SK-N-SH (cell line): Measurements from ENCODE around the gene ECSCR. TPM values are rescaled to one million over a fixed set of nuclear protein-coding genes. Genes with fewer than 3 reads are reported as not detected.

Experiments used
- CTCF ChIA-PET: fragments of 300-600, 350-600 bp; formaldehyde crosslinking; extraction: SDS; loops from one replicate; lab custom pipeline; 2021; lab: Yijun Ruan, JAX
- POLR2A ChIA-PET: fragments of 350-600 bp; sonication (Branson Sonifier 250); formaldehyde crosslinking; extraction: SDS; loops from one replicate; lab custom pipeline; 2020; ENCODE audit warnings: antibody characterized with exemption, inconsistent platforms; lab: Yijun Ruan, JAX
- DNase-seq: peaks from one replicate; pipeline ENCODE4 v3.0.0; 2012
- H2AFZ ChIP-seq: fragments of 200-600 bp; sonication (generic); 2 replicates; pipeline ENCODE4 v1.8.1; 2016; ENCODE audit warnings: antibody characterized with exemption, mild to moderate bottlenecking, low read depth
- H3F3A ChIP-seq: fragments of 200-600 bp; sonication (generic); replicated peaks from 2 replicates; pipeline ENCODE3; 2016; ENCODE audit warnings: antibody characterized with exemption, mild to moderate bottlenecking; ENCODE audit not compliant: insufficient read depth
- H3K27ac ChIP-seq, 2 experiments: fragments of 200-500 bp in 1 of 2; fragments of 200-600 bp in 1 of 2; sonication (Bioruptor generic) in 1 of 2; sonication (generic), shearing (Covaris generic) in 1 of 2; 2 replicates each; pipeline versions ENCODE4 v1.5.1 to v1.6.1; 2014 to 2016; ENCODE audit warnings: low read depth in 2 of 2, inconsistent platforms in 1 of 2, low read length in 1 of 2, mild to moderate bottlenecking in 1 of 2, mixed read lengths in 1 of 2
- H3K27me3 ChIP-seq: fragments of 200-600 bp; sonication (generic), shearing (Covaris generic); 2 replicates; pipeline ENCODE4 v1.6.1; 2016; ENCODE audit warnings: mixed run types; ENCODE audit not compliant: insufficient read depth
- H3K36me3 ChIP-seq, 2 experiments: fragments of 200-500 bp in 1 of 2; fragments of 200-600 bp in 1 of 2; sonication (Bioruptor generic) in 1 of 2; sonication (generic) in 1 of 2; replicated peaks in 1 of 2; 2 replicates each; pipeline versions ENCODE3 to v1.5.1; 2014 to 2016; ENCODE audit warnings: low read length in 1 of 2, mild to moderate bottlenecking in 1 of 2; ENCODE audit not compliant: insufficient read depth in 2 of 2, control insufficient read depth in 1 of 2
- H3K4me1 ChIP-seq, 2 experiments: fragments of 200-500 bp in 1 of 2; fragments of 200-600 bp in 1 of 2; sonication (Bioruptor generic) in 1 of 2; sonication (generic), shearing (Covaris generic) in 1 of 2; 2 replicates each; pipeline versions ENCODE4 v1.5.1 to v1.6.1; 2014 to 2016; ENCODE audit warnings: low read depth in 1 of 2, low read length in 1 of 2, mixed run types in 1 of 2; ENCODE audit not compliant: insufficient read depth in 2 of 2, control insufficient read depth in 1 of 2
- H3K4me2 ChIP-seq: fragments of 200-600 bp; sonication (generic), shearing (Covaris generic); 2 replicates; pipeline ENCODE4 v1.6.1; 2017; ENCODE audit warnings: mixed run types
- H3K4me3 ChIP-seq, 2 experiments: fragments of 200-500 bp in 1 of 2; fragments of 200-600 bp in 1 of 2; sonication (Bioruptor generic) in 1 of 2; sonication (generic), shearing (Covaris generic) in 1 of 2; 2 replicates each; pipeline versions ENCODE4 v1.5.1 to v1.8.1; 2014 to 2016; ENCODE audit warnings: low read depth in 2 of 2, inconsistent platforms in 1 of 2, low read length in 1 of 2, mild to moderate bottlenecking in 1 of 2, mixed read lengths in 1 of 2, moderate library complexity in 1 of 2
- H3K79me2 ChIP-seq: fragments of 200-600 bp; sonication (generic); 2 replicates; pipeline ENCODE4 v1.8.1; 2017; ENCODE audit warnings: mild to moderate bottlenecking; ENCODE audit not compliant: insufficient read depth
- H3K9ac ChIP-seq: fragments of 200-600 bp; sonication (generic); 2 replicates; pipeline ENCODE4 v1.6.1; 2017; ENCODE audit warnings: mixed run types
- H3K9me2 ChIP-seq: fragments of 200-600 bp; sonication (generic); 2 replicates; pipeline ENCODE4 v1.6.1; 2017; ENCODE audit warnings: mixed run types
- H3K9me3 ChIP-seq: fragments of 200-600 bp; sonication (generic); 2 replicates; pipeline ENCODE4 v1.6.1; 2017; ENCODE audit warnings: mixed run types, mild to moderate bottlenecking, moderate library complexity
- H4K20me1 ChIP-seq: fragments of 200-600 bp; sonication (generic); 2 replicates; pipeline ENCODE4 v1.6.1; 2017; ENCODE audit warnings: mild to moderate bottlenecking, mixed run types; ENCODE audit not compliant: insufficient read depth
- CTCF ChIP-seq: fragments of 200-600 bp; sonication (generic); IDR thresholded peaks from 2 replicates; pipeline ENCODE4 v1.6.1; 2017; ENCODE audit warnings: antibody characterized with exemption, mild to moderate bottlenecking, moderate library complexity
- FOSL2 ChIP-seq: IDR thresholded peaks from 2 replicates; pipeline ENCODE4 v1.4.0; 2012; ENCODE audit warnings: low read depth, mild to moderate bottlenecking, moderate library complexity, borderline replicate concordance
- GABPA ChIP-seq: IDR thresholded peaks from 2 replicates; pipeline ENCODE4 v1.4.0; 2012; ENCODE audit warnings: low read depth, mild to moderate bottlenecking
- NFIC ChIP-seq: IDR thresholded peaks from 2 replicates; pipeline ENCODE4 v1.4.0; 2012; ENCODE audit warnings: borderline replicate concordance
- PBX3 ChIP-seq: IDR thresholded peaks from 2 replicates; pipeline ENCODE4; 2012
- REST ChIP-seq: IDR thresholded peaks from 2 replicates; pipeline ENCODE4 v1.6.1; 2012; ENCODE audit warnings: mild to moderate bottlenecking, low read depth, low read length, moderate library complexity
- RXRA ChIP-seq: IDR thresholded peaks from 2 replicates; pipeline ENCODE4 v1.4.0; 2012; ENCODE audit warnings: low read depth, mild to moderate bottlenecking, borderline replicate concordance
- SMC3 ChIP-seq: IDR thresholded peaks from 2 replicates; pipeline ENCODE4 v1.6.1; 2012; ENCODE audit warnings: low read depth, low read length, improper control_type of control experiment
- TCF12 ChIP-seq: IDR thresholded peaks from 2 replicates; pipeline ENCODE4 v1.4.0; 2012
- ZBTB33 ChIP-seq: IDR thresholded peaks from 2 replicates; pipeline ENCODE4 v1.4.0; 2012; ENCODE audit warnings: low read depth, borderline replicate concordance
- WGBS: methylation state at CpG from one replicate; pipeline ENCODE4 v1.1.6; 2017; ENCODE audit warnings: low lambda C conversion rate; 5-methylcytosine and 5-hydroxymethylcytosine counted together
- polyA plus RNA-seq, 3 experiments: library from polyadenylated mRNA; depleted of rRNA; stranded (reverse); fragments of >200 nt; gene quantifications; 2 replicates each; pipeline ENCODE4 v1.2.3, GENCODE V29; 2012
- TF ChIP-seq, protein P1 (sequence below): IDR thresholded peaks from 2 replicates; pipeline ENCODE4 v1.4.0; 2012; ENCODE audit warnings: low read depth, borderline replicate concordance
- TF ChIP-seq, protein P2 (sequence below): fragments of 150-350 bp; IDR thresholded peaks from 2 replicates; pipeline ENCODE4 v1.6.1; 2016; ENCODE audit warnings: mild to moderate bottlenecking, low read depth, low read length
- TF ChIP-seq, protein P3 (sequence below): fragments of 150-350 bp; IDR thresholded peaks from 2 replicates; pipeline ENCODE4 v1.6.1; 2017; ENCODE audit warnings: antibody characterized with exemption, low read length, low read depth, borderline replicate concordance

ECSCR gene
- polyA plus RNA-seq, 1 of the 3 experiments (the other 2 are of a cell fraction) = 10.9 TPM

DNA sequence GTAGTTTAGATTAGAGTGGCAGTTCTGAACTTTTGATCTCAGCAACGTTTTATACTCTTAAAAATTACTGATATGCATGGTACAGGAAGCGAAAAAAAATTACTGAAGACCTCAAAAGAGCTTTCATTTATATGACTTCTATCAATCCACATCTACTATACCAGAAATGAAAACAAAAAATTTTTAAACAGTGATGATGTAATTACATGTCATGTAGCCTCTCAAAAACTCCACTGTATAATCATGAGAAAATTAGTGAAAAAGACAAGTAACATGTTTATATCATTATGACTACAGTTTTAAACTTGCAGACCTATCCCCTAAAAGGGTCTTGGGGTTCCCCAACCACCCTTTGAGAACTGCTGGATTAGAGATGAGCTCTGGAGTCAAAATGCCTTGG is 32.5 kb downstream of the ECSCR start:
- whole genome bisulfite sequencing = 92% methylated on average over 2 of the region's 2 CpGs
- no peak for TF ChIP-seq TCF12
- TF ChIP-seq, protein P1, sequence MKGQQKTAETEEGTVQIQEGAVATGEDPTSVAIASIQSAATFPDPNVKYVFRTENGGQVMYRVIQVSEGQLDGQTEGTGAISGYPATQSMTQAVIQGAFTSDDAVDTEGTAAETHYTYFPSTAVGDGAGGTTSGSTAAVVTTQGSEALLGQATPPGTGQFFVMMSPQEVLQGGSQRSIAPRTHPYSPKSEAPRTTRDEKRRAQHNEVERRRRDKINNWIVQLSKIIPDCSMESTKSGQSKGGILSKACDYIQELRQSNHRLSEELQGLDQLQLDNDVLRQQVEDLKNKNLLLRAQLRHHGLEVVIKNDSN = no peak
- TF ChIP-seq CTCF = no peak
- TF ChIP-seq FOSL2 = no peak
- no peak for TF ChIP-seq ZBTB33
- TF ChIP-seq, protein P2, sequence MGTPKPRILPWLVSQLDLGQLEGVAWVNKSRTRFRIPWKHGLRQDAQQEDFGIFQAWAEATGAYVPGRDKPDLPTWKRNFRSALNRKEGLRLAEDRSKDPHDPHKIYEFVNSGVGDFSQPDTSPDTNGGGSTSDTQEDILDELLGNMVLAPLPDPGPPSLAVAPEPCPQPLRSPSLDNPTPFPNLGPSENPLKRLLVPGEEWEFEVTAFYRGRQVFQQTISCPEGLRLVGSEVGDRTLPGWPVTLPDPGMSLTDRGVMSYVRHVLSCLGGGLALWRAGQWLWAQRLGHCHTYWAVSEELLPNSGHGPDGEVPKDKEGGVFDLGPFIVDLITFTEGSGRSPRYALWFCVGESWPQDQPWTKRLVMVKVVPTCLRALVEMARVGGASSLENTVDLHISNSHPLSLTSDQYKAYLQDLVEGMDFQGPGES = no peak
- TF ChIP-seq REST = no peak
- no peak for TF ChIP-seq RXRA
- no peak for TF ChIP-seq GABPA
- no peak for TF ChIP-seq SMC3
- TF ChIP-seq, protein P3, sequence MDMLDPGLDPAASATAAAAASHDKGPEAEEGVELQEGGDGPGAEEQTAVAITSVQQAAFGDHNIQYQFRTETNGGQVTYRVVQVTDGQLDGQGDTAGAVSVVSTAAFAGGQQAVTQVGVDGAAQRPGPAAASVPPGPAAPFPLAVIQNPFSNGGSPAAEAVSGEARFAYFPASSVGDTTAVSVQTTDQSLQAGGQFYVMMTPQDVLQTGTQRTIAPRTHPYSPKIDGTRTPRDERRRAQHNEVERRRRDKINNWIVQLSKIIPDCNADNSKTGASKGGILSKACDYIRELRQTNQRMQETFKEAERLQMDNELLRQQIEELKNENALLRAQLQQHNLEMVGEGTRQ = no peak
- no peak for TF ChIP-seq PBX3
- TF ChIP-seq NFIC = no peak
- Histone ChIP-seq H3K79me2 (no peaks in the 10 kb centered on the region), H3K36me3 (peaks cover 7 to 42% of the 10 kb centered on the region in 2 experiments), H3K9me3 (no peaks in the 10 kb centered on the region), H3K9me2 (no peaks in the 10 kb centered on the region), H3K27me3 (no peaks in the 10 kb centered on the region), H2AFZ (no peak overlapping the region), H3K4me3 (no peak overlapping the region), H3K4me1 (peaks cover 8 to 9% of the 10 kb centered on the region in 2 experiments; a peak in 3 of 4 replicates), H4K20me1 (no peaks in the 10 kb centered on the region), H3F3A (peaks cover 17% of the 10 kb centered on the region), H3K27ac (no peak overlapping the region), H3K9ac (no peak overlapping the region), H3K4me2 (no peak overlapping the region)
- ChIA-PET CTCF (interaction anchor here (1.6 kb wide), 1 partner anchor 84 kb away, joined by 8 read pairs; no protein-coding TSS in a partner anchor), POLR2A (interaction anchor here (1.4 kb wide), 1 partner anchor 9 kb away, joined by 6 read pairs; the partner anchor contains the start of gene DNAJC18)
- DNase-seq = no peak
